GM23338 (cell line): ENCODE results near the gene DPY19L3. TPM values are rescaled to one million over a fixed set of nuclear protein-coding genes. Genes with fewer than 3 reads are reported as not detected.

Experiments
- ATAC-seq: fragments of 200-7000 bp; cut with Tn5 transposase; 3 replicates; pipeline ENCODE4 v1.9.1; 2020
- DNase-seq: peaks from one replicate; pipeline ENCODE4 v3.0.0-alpha.2; 2015; ENCODE audit warnings: low spot score
- H2AFZ ChIP-seq: fragments of 200-600 bp; sonication (generic); 2 replicates; pipeline ENCODE4 v1.8.0; 2016; ENCODE audit warnings: antibody characterized with exemption, mild to moderate bottlenecking, moderate library complexity
- H3F3A ChIP-seq: fragments of 200-600 bp; sonication (generic); replicated peaks from 2 replicates; pipeline ENCODE4 v1.8.0; 2017; ENCODE audit warnings: antibody characterized with exemption, mixed run types, low read depth
- H3K27ac ChIP-seq: fragments of 200-600 bp; sonication (generic); 2 replicates; pipeline ENCODE4 v1.6.1; 2016; ENCODE audit warnings: low read depth
- H3K27me3 ChIP-seq: fragments of 200-600 bp; sonication (generic); 2 replicates; pipeline ENCODE4 v1.8.0; 2016; ENCODE audit warnings: mild to moderate bottlenecking, mixed run types, moderate library complexity; ENCODE audit not compliant: insufficient read depth
- H3K36me3 ChIP-seq: fragments of 200-600 bp; sonication (generic); 2 replicates; pipeline ENCODE4 v1.8.0; 2016; ENCODE audit warnings: mild to moderate bottlenecking; ENCODE audit not compliant: insufficient read depth
- H3K4me1 ChIP-seq: fragments of 200-600 bp; sonication (generic); 2 replicates; pipeline ENCODE4 v1.8.0; 2016; ENCODE audit warnings: mild to moderate bottlenecking, moderate library complexity; ENCODE audit not compliant: insufficient read depth
- H3K4me2 ChIP-seq: fragments of 200-600 bp; sonication (generic); 2 replicates; pipeline ENCODE4 v1.7.1; 2017; ENCODE audit warnings: mixed run types
- H3K4me3 ChIP-seq: fragments of 200-600 bp; sonication (generic); 2 replicates; pipeline ENCODE4 v1.6.1; 2016; ENCODE audit warnings: mixed run types
- H3K79me2 ChIP-seq: fragments of 200-600 bp; sonication (generic); replicated peaks from 2 replicates; pipeline ENCODE4 v1.8.0; 2017; ENCODE audit warnings: mild to moderate bottlenecking; ENCODE audit not compliant: insufficient read depth
- H3K9me2 ChIP-seq: fragments of 200-600 bp; sonication (generic); 2 replicates; pipeline ENCODE4 v1.8.0; 2017; ENCODE audit not compliant: insufficient read depth
- H4K20me1 ChIP-seq: fragments of 200-600 bp; sonication (generic); replicated peaks from 2 replicates; pipeline ENCODE4 v1.8.0; 2017; ENCODE audit warnings: mild to moderate bottlenecking; ENCODE audit not compliant: insufficient read depth
- H3K27ac Mint-ChIP-seq: 2 replicates; pipeline ENCODE4 v1.8.0; 2020; ENCODE audit warnings: inconsistent platforms, mild to moderate bottlenecking, moderate library complexity, mixed read lengths
- H3K27me3 Mint-ChIP-seq: 3 replicates; pipeline ENCODE4 v1.8.0; 2022; ENCODE audit warnings: low read depth, mild to moderate bottlenecking, moderate library complexity, mixed read lengths, inconsistent platforms; ENCODE audit not compliant: insufficient read depth, poor library complexity
- H3K36me3 Mint-ChIP-seq: 3 replicates; pipeline ENCODE4 v1.8.0; 2021; ENCODE audit warnings: low read depth, mild to moderate bottlenecking, inconsistent platforms, moderate library complexity, mixed read lengths
- H3K4me1 Mint-ChIP-seq: 3 replicates; pipeline ENCODE4 v1.8.0; 2020; ENCODE audit warnings: mild to moderate bottlenecking, inconsistent platforms, mixed read lengths
- H3K4me3 Mint-ChIP-seq: 3 replicates; pipeline ENCODE4 v1.8.0; 2021; ENCODE audit warnings: moderate library complexity, mild to moderate bottlenecking, inconsistent platforms, mixed read lengths
- H3K9me3 Mint-ChIP-seq: 3 replicates; pipeline ENCODE4 v1.8.0; 2020; ENCODE audit warnings: moderate library complexity, mild to moderate bottlenecking, inconsistent platforms, mixed read lengths
- CREB1 ChIP-seq: fragments of 250-450 bp; sonication (Bioruptor Pico); IDR thresholded peaks from 2 replicates; pipeline ENCODE4 v1.5.0; 2020; ENCODE audit warnings: low read depth, mild to moderate bottlenecking, moderate library complexity
- ETS1 ChIP-seq: IDR thresholded peaks from 2 replicates; pipeline ENCODE4 v1.6.1; 2016; ENCODE audit warnings: antibody characterized with exemption
- EZH2 ChIP-seq: fragments of 200-600 bp; sonication (generic); IDR thresholded peaks from one replicate; pipeline ENCODE4 v1.8.0; 2017; ENCODE audit warnings: antibody characterized with exemption, mild to moderate bottlenecking, low read depth; ENCODE audit not compliant: unreplicated experiment
- EZH2phosphoT487 ChIP-seq: fragments of 200-600 bp; sonication (generic); IDR thresholded peaks from one replicate; pipeline ENCODE4 v1.8.1; 2018; ENCODE audit warnings: antibody characterized with exemption; ENCODE audit not compliant: unreplicated experiment
- NANOG ChIP-seq: IDR thresholded peaks from 2 replicates; pipeline ENCODE4 v1.6.1; 2016; ENCODE audit warnings: antibody characterized with exemption, borderline replicate concordance
- POLR2AphosphoS5 ChIP-seq: IDR thresholded peaks from 2 replicates; pipeline ENCODE4 v1.6.1; 2016; ENCODE audit warnings: antibody characterized with exemption, low read depth
- STAT1 ChIP-seq: IDR thresholded peaks from one replicate; pipeline ENCODE4 v1.6.1; 2016; ENCODE audit warnings: antibody characterized with exemption; ENCODE audit not compliant: unreplicated experiment
- ZNF331 ChIP-seq: fragments of 250-450 bp; sonication (Bioruptor Pico); IDR thresholded peaks from 2 replicates; pipeline ENCODE4 v1.5.0; 2020; ENCODE audit warnings: low read depth, mild to moderate bottlenecking, moderate library complexity
- polyA plus RNA-seq: library from polyadenylated mRNA; unstranded; fragments of >200 nt; fragmentation: Nextera tagmentation; extraction: Ambion mirVana; gene quantifications from 2 replicates; pipeline ENCODE4 v1.2.1, GENCODE V29; 2016
- total RNA-seq: library from RNA; depleted of rRNA; stranded (reverse); fragments of >200 nt; shearing (Covaris generic); gene quantifications from 2 replicates; pipeline ENCODE4 v1.2.3, GENCODE V29; 2014
- TF ChIP-seq, protein P1 (sequence below): fragments of 250-450 bp; sonication (Bioruptor Pico); IDR thresholded peaks from 2 replicates; pipeline ENCODE4 v1.5.0; 2020; ENCODE audit warnings: mild to moderate bottlenecking, moderate library complexity

The DPY19L3 gene
- total and polyA plus RNA-seq, 2 experiments from 2014 or later = 13.5 to 46.6 TPM

- TF ChIP-seq, protein P1, sequence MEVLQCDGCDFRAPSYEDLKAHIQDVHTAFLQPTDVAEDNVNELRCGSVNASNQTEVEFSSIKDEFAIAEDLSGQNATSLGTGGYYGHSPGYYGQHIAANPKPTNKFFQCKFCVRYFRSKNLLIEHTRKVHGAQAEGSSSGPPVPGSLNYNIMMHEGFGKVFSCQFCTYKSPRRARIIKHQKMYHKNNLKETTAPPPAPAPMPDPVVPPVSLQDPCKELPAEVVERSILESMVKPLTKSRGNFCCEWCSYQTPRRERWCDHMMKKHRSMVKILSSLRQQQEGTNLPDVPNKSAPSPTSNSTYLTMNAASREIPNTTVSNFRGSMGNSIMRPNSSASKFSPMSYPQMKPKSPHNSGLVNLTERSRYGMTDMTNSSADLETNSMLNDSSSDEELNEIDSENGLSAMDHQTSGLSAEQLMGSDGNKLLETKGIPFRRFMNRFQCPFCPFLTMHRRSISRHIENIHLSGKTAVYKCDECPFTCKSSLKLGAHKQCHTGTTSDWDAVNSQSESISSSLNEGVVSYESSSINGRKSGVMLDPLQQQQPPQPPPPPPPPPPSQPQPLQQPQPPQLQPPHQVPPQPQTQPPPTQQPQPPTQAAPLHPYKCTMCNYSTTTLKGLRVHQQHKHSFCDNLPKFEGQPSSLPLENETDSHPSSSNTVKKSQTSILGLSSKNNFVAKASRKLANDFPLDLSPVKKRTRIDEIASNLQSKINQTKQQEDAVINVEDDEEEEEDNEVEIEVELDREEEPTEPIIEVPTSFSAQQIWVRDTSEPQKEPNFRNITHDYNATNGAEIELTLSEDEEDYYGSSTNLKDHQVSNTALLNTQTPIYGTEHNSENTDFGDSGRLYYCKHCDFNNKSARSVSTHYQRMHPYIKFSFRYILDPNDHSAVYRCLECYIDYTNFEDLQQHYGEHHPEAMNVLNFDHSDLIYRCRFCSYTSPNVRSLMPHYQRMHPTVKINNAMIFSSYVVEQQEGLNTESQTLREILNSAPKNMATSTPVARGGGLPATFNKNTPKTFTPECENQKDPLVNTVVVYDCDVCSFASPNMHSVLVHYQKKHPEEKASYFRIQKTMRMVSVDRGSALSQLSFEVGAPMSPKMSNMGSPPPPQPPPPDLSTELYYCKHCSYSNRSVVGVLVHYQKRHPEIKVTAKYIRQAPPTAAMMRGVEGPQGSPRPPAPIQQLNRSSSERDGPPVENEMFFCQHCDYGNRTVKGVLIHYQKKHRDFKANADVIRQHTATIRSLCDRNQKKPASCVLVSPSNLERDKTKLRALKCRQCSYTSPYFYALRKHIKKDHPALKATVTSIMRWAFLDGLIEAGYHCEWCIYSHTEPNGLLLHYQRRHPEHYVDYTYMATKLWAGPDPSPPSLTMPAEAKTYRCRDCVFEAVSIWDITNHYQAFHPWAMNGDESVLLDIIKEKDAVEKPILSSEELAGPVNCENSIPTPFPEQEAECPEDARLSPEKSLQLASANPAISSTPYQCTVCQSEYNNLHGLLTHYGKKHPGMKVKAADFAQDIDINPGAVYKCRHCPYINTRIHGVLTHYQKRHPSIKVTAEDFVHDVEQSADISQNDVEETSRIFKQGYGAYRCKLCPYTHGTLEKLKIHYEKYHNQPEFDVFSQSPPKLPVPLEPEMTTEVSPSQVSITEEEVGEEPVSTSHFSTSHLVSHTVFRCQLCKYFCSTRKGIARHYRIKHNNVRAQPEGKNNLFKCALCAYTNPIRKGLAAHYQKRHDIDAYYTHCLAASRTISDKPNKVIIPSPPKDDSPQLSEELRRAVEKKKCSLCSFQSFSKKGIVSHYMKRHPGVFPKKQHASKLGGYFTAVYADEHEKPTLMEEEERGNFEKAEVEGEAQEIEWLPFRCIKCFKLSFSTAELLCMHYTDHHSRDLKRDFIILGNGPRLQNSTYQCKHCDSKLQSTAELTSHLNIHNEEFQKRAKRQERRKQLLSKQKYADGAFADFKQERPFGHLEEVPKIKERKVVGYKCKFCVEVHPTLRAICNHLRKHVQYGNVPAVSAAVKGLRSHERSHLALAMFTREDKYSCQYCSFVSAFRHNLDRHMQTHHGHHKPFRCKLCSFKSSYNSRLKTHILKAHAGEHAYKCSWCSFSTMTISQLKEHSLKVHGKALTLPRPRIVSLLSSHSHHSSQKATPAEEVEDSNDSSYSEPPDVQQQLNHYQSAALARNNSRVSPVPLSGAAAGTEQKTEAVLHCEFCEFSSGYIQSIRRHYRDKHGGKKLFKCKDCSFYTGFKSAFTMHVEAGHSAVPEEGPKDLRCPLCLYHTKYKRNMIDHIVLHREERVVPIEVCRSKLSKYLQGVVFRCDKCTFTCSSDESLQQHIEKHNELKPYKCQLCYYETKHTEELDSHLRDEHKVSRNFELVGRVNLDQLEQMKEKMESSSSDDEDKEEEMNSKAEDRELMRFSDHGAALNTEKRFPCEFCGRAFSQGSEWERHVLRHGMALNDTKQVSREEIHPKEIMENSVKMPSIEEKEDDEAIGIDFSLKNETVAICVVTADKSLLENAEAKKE (CRISPR knock-in tag) = no peak
- TF ChIP-seq EZH2phosphoT487 = no peak
Observed at GRCh38 chr19:32427536-32427935, 22.0 kb downstream of the DPY19L3 start (continued).

GRCh38 chr19:32436692-32437091 is 31.1 kb downstream of the DPY19L3 start:
- Mint-ChIP-seq H3K9me3 (no peaks in the 10 kb centered on the region), H3K4me1 (no peaks in the 10 kb centered on the region), H3K27ac (no peak overlapping the region), H3K27me3 (no peaks in the 10 kb centered on the region), H3K4me3 (no peak overlapping the region), H3K36me3 (peaks cover 34% of the 10 kb centered on the region; the same call in 2 of the 3 replicates)
- Histone ChIP-seq H3K9me2 (no peaks in the 10 kb centered on the region), H3K27me3 (no peaks in the 10 kb centered on the region), H2AFZ (no peak overlapping the region), H3K4me3 (no peak overlapping the region), H3F3A (no peaks in the 10 kb centered on the region), H3K79me2 (no peaks in the 10 kb centered on the region), H4K20me1 (peaks cover 6% of the 10 kb centered on the region; the same call in 1 of the 2 replicates), H3K4me1 (no peaks in the 10 kb centered on the region), H3K27ac (no peak overlapping the region), H3K36me3 (peaks cover 25% of the 10 kb centered on the region), H3K4me2 (no peak overlapping the region)
- no peak for ATAC-seq
- DNase-seq = no peak
- TF ChIP-seq POLR2AphosphoS5 = no peak
- TF ChIP-seq EZH2 = no peak
- TF ChIP-seq ETS1 = no peak
- TF ChIP-seq STAT1 = no peak
- TF ChIP-seq ZNF331 (CRISPR knock-in tag) = no peak
- TF ChIP-seq NANOG = no peak
- no peak for TF ChIP-seq EZH2phosphoT487
- TF ChIP-seq, protein P1 (CRISPR knock-in tag) = no peak
- no peak for TF ChIP-seq CREB1 (CRISPR knock-in tag)
